Measurements from ENCODE around the gene PELI2.

Gene PELI2

DNA sequence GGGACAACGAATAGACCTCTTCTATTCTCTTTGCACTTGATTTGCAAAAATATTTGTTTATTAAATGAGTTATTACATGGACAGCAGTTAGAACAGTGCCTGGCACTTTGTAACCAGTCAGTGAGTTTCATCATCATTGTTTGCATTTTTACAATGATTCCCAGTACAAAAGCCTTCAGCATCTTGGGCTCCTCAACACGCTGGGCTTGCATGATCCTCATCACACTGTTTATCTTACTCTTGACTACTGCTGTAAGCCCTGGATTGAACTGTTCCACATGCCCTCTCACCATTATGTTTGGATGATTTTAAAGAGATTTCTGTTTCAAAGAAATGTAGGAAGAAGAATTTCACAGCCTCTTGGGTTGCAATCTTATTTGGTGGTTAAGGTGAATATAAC, 204.3 kb downstream of the PELI2 start:
- ATAC-seq, result no peak
- TF ChIP-seq, protein P1, sequence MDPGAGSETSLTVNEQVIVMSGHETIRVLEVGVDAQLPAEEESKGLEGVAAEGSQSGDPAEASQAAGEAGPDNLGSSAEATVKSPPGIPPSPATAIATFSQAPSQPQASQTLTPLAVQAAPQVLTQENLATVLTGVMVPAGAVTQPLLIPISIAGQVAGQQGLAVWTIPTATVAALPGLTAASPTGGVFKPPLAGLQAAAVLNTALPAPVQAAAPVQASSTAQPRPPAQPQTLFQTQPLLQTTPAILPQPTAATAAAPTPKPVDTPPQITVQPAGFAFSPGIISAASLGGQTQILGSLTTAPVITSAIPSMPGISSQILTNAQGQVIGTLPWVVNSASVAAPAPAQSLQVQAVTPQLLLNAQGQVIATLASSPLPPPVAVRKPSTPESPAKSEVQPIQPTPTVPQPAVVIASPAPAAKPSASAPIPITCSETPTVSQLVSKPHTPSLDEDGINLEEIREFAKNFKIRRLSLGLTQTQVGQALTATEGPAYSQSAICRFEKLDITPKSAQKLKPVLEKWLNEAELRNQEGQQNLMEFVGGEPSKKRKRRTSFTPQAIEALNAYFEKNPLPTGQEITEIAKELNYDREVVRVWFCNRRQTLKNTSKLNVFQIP (CRISPR knock-in tag; IDR thresholded peaks at IDR 0.05; ENCODE audit: borderline replicate concordance, low read depth), result no peak
- no peak for TF ChIP-seq ZNF565 (CRISPR knock-in tag; conservative IDR thresholded peaks at IDR 0.05; ENCODE audit: low read depth)
- no peak for TF ChIP-seq ISL1 (CRISPR knock-in tag; IDR thresholded peaks at IDR 0.05)
- no peak for TF ChIP-seq SNAI2 (CRISPR knock-in tag; IDR thresholded peaks at IDR 0.05)

DNA sequence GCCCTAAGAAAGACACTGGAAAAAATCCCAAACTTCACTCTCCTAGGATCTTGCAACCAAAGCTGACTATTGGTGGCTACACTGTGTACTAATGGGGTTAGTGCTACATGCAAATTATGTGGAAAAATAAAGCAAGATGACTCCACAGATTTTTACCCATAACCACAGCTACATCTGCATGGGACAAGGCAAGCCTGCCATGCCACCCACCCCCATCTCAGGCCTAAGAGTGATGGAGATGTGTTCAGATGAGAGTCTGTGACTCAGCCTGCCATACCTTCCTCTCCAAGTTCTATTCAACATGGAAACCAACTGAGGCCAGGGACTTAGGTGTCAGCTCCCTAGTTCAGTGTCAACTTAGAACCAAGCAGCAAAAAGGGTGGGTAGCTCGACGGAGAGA, 206.2 kb downstream of the PELI2 start:
- ATAC-seq, result no peak
- TF ChIP-seq ZC3H10 (CRISPR knock-in tag; IDR thresholded peaks at IDR 0.05) (no peak), ZNF70 (CRISPR knock-in tag; IDR thresholded peaks at IDR 0.05) (no peak), ESRRG (CRISPR knock-in tag; IDR thresholded peaks at IDR 0.05) (no peak), OSR1 (CRISPR knock-in tag; IDR thresholded peaks at IDR 0.05) (no peak), TCF4 (CRISPR knock-in tag; IDR thresholded peaks at IDR 0.05; ENCODE audit: borderline replicate concordance) (no peak), RARB (CRISPR knock-in tag; IDR thresholded peaks at IDR 0.05) (no peak)
- TF ChIP-seq, protein P2, sequence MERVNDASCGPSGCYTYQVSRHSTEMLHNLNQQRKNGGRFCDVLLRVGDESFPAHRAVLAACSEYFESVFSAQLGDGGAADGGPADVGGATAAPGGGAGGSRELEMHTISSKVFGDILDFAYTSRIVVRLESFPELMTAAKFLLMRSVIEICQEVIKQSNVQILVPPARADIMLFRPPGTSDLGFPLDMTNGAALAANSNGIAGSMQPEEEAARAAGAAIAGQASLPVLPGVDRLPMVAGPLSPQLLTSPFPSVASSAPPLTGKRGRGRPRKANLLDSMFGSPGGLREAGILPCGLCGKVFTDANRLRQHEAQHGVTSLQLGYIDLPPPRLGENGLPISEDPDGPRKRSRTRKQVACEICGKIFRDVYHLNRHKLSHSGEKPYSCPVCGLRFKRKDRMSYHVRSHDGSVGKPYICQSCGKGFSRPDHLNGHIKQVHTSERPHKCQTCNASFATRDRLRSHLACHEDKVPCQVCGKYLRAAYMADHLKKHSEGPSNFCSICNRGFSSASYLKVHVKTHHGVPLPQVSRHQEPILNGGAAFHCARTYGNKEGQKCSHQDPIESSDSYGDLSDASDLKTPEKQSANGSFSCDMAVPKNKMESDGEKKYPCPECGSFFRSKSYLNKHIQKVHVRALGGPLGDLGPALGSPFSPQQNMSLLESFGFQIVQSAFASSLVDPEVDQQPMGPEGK (CRISPR knock-in tag; IDR thresholded peaks at IDR 0.05; ENCODE audit: borderline replicate concordance), result no peak
- TF ChIP-seq, protein P1 (CRISPR knock-in tag; IDR thresholded peaks at IDR 0.05; ENCODE audit: borderline replicate concordance, low read depth), result no peak

DNA sequence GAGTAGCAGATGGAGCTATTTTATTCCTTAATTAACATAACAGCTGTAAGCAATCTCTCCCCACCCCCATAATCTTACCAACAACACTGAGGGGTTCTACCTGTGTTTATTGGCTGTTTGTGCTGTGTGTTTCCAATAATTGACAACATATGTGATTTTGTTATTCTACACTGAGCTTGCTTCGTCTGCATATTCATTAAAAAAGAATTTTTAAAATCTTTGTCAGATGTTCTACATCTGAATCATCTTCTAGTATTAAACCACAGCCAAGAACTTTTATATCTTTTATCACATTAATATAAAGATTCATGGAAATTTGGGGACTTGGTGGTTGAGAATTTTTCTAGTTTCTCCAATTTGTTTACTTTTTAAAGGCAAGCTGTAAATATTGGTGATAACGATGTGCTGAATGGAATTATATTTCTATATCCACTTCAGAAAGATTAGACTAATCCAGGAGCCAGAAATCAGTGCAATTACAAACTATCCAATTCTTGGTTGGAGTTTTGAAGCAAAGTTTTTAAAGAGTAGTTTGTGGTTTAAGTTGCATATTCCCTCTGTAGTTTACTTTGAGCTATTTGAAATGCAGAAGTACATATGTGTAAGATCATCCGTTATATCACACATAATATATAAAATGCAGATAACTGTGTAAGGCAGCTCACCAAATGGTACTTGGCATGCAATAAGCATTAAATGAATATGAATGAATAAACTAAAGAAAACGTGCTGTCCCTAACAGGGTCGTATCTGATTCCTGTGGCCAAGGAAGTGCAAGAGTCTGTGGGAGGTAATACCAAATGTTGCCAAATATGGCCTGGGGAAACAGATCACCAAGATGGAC, 206.9 kb downstream of the PELI2 start:
- TF ChIP-seq SNAI2 (CRISPR knock-in tag; IDR thresholded peaks at IDR 0.05) (no peak), ZFP3 (CRISPR knock-in tag; IDR thresholded peaks at IDR 0.05) (no peak), OSR1 (CRISPR knock-in tag; IDR thresholded peaks at IDR 0.05) (no peak), ESRRG (CRISPR knock-in tag; IDR thresholded peaks at IDR 0.05) (no peak), ZFP30 (CRISPR knock-in tag; IDR thresholded peaks at IDR 0.05) (no peak), ZNF8 (CRISPR knock-in tag; IDR thresholded peaks at IDR 0.05) (no peak), TOX (CRISPR knock-in tag; IDR thresholded peaks at IDR 0.05; ENCODE audit: borderline replicate concordance) (no peak), PPARA (CRISPR knock-in tag; IDR thresholded peaks at IDR 0.05; ENCODE audit: borderline replicate concordance) (no peak), TCF4 (CRISPR knock-in tag; IDR thresholded peaks at IDR 0.05; ENCODE audit: borderline replicate concordance) (no peak), ARNTL (CRISPR knock-in tag; IDR thresholded peaks at IDR 0.05; ENCODE audit: borderline replicate concordance, low read depth) (no peak), ZNF70 (CRISPR knock-in tag; IDR thresholded peaks at IDR 0.05) (no peak), ZNF565 (CRISPR knock-in tag; conservative IDR thresholded peaks at IDR 0.05; ENCODE audit: low read depth) (no peak), BACH2 (CRISPR knock-in tag; IDR thresholded peaks at IDR 0.05; ENCODE audit: borderline replicate concordance) (no peak)
- TF ChIP-seq, protein P3, sequence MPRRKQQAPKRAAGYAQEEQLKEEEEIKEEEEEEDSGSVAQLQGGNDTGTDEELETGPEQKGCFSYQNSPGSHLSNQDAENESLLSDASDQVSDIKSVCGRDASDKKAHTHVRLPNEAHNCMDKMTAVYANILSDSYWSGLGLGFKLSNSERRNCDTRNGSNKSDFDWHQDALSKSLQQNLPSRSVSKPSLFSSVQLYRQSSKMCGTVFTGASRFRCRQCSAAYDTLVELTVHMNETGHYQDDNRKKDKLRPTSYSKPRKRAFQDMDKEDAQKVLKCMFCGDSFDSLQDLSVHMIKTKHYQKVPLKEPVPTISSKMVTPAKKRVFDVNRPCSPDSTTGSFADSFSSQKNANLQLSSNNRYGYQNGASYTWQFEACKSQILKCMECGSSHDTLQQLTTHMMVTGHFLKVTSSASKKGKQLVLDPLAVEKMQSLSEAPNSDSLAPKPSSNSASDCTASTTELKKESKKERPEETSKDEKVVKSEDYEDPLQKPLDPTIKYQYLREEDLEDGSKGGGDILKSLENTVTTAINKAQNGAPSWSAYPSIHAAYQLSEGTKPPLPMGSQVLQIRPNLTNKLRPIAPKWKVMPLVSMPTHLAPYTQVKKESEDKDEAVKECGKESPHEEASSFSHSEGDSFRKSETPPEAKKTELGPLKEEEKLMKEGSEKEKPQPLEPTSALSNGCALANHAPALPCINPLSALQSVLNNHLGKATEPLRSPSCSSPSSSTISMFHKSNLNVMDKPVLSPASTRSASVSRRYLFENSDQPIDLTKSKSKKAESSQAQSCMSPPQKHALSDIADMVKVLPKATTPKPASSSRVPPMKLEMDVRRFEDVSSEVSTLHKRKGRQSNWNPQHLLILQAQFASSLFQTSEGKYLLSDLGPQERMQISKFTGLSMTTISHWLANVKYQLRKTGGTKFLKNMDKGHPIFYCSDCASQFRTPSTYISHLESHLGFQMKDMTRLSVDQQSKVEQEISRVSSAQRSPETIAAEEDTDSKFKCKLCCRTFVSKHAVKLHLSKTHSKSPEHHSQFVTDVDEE (CRISPR knock-in tag; IDR thresholded peaks at IDR 0.05), result no peak
- TF ChIP-seq, protein P4, sequence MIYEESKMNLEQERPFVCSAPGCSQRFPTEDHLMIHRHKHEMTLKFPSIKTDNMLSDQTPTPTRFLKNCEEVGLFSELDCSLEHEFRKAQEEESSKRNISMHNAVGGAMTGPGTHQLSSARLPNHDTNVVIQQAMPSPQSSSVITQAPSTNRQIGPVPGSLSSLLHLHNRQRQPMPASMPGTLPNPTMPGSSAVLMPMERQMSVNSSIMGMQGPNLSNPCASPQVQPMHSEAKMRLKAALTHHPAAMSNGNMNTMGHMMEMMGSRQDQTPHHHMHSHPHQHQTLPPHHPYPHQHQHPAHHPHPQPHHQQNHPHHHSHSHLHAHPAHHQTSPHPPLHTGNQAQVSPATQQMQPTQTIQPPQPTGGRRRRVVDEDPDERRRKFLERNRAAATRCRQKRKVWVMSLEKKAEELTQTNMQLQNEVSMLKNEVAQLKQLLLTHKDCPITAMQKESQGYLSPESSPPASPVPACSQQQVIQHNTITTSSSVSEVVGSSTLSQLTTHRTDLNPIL (CRISPR knock-in tag; IDR thresholded peaks at IDR 0.05; ENCODE audit: low read depth), result no peak
- TF ChIP-seq, protein P2 (CRISPR knock-in tag; IDR thresholded peaks at IDR 0.05; ENCODE audit: borderline replicate concordance), result no peak
- ATAC-seq, result no peak

Data from SK-N-SH treated with all-trans-retinoic acid at 6 μM for 48 hours (cell line).